Stimulated activated CD4-positive, alpha-beta T cell treated with anti-CD3 and anti-CD28 coated beads, Interleukin-12 subunit alpha, Interleukin-12 subunit beta, amount 100 ng/mL, for 24 hours (primary cell): ENCODE results near the gene EPHB3.

Experiments used
- DNase-seq, 2 experiments: peaks; one replicate each; pipeline ENCODE4 v3.0.0-alpha.2; 2020; ENCODE audit warnings: low read depth in 2 of 2

Gene EPHB3

GRCh38 chr3:184561061-184561912 lies at the start of gene EPHB3:
EPHB3 (plus strand) TSS chr3:184561785; CDS start chr3:184562236, 451 bp downstream.
- DNase-seq: peak; percentile 78 to 93

GRCh38 chr3:184512621-184513020 lies 49.0 kb upstream of the EPHB3 start:
- DNase-seq: no peak

- peak; percentile 67 to 87 for DNase-seq
These were observed 48.1 kb upstream of the EPHB3 start for GRCh38 chr3:184513276-184514170.

- no peak for DNase-seq
These were observed 47.5 kb upstream of the EPHB3 start for GRCh38 chr3:184514171-184514490.

GRCh38 chr3:184523825-184524615 lies 37.6 kb upstream of the EPHB3 start:
- DNase-seq: no peak

GRCh38 chr3:184524981-184525336 lies 36.6 kb upstream of the EPHB3 start:
- no peak for DNase-seq

GRCh38 chr3:184525337-184526087 lies 36.1 kb upstream of the EPHB3 start:
- no peak for DNase-seq

- DNase-seq: no peak
These were observed 35.5 kb upstream of the EPHB3 start for GRCh38 chr3:184526088-184526433.

GRCh38 chr3:184531626-184532280 lies 29.8 kb upstream of the EPHB3 start:
- DNase-seq: no peak

GRCh38 chr3:184532940-184533732 lies 28.4 kb upstream of the EPHB3 start:
- DNase-seq: no peak

- DNase-seq: no peak
These were observed 23.5 kb upstream of the EPHB3 start for GRCh38 chr3:184537885-184538665.

- no peak for DNase-seq
These were observed 22.7 kb upstream of the EPHB3 start for GRCh38 chr3:184538666-184539431.

GRCh38 chr3:184539801-184540435 lies 21.7 kb upstream of the EPHB3 start:
- no peak for DNase-seq

- peak; percentile 35 to 75 for DNase-seq
These were observed 20.6 kb upstream of the EPHB3 start for GRCh38 chr3:184540777-184541681.

- no peak for DNase-seq
These were observed 19.6 kb upstream of the EPHB3 start for GRCh38 chr3:184541886-184542562.

- no peak for DNase-seq
These were observed 19.0 kb upstream of the EPHB3 start for GRCh38 chr3:184542577-184542976.
